GM18951 (cell line): ENCODE data around the gene COMMD7.

Experiments
- POLR2A ChIP-seq: IDR thresholded peaks from 4 replicates; pipeline ENCODE4 v1.6.1; 2011; ENCODE audit warnings: mild to moderate bottlenecking; ENCODE audit not compliant: insufficient read length, insufficient read depth; ENCODE audit errors: extremely low read depth
- in situ Hi-C: fragments of 300-500 bp; cut with MboI; formaldehyde crosslinking; loops from one replicate; pipeline ENCODE4 v1.12.0; 2022; ENCODE audit warnings: low sequenced_read_pairs, mixed read lengths, inconsistent platforms; ENCODE audit not compliant: unreplicated experiment

The COMMD7 gene

GRCh38 chr20:32652739-32653526 lies 90.3 kb downstream of the COMMD7 start:
- TF ChIP-seq POLR2A: no peak
- in situ Hi-C loops: loop anchor here (5.0 kb wide), 1 partner anchor 121 kb away; no protein-coding TSS in a partner anchor
